Measurements from ENCODE around the gene G3BP1. TPM values are rescaled to one million over a fixed set of nuclear protein-coding genes. Genes with fewer than 3 reads are reported as not detected.

G3BP1 gene
- total RNA-seq, 1 experiment from 2014 or later: 329 TPM

DNA sequence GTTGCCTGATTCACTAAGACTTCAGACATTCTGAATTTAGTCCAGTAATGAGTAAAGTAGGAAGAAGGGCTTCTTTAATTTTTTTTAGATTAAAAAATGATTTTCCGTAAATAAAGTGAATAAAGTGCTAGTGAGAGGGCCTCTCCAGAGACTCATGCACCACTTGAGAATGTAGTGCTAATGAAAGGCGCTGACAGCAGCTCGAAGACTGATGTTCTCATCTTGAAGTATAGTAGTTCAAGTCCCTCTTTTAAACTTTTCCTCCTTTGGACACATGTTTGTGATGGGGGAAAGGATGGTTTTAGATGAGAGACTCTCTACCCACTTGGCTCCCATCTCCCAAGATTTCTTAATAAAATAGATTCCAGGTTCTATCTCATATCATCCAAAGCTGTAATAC, 48.5 kb downstream of the G3BP1 start:
- no peak for DNase-seq
- Mint-ChIP-seq H3K27ac (ENCODE audit: unreplicated experiment) (no peak overlapping the region), H3K27me3 (ENCODE audit: insufficient read depth, unreplicated experiment) (no peaks in the 10 kb centered on the region), H3K4me1 (ENCODE audit: low read depth, unreplicated experiment) (no peaks in the 10 kb centered on the region), H3K36me3 (ENCODE audit: insufficient read depth, unreplicated experiment) (peaks cover 46% of the 10 kb centered on the region), H3K4me3 (ENCODE audit: unreplicated experiment) (no peak overlapping the region), H3K9me3 (ENCODE audit: unreplicated experiment) (no peaks in the 10 kb centered on the region)
- no peak for TF ChIP-seq CTCF (IDR thresholded peaks at IDR 0.05; ENCODE audit: insufficient read depth in 1 of 2, low read depth in 1 of 2, low read length in 1 of 2, severe bottlenecking in 1 of 2, unreplicated experiment in 1 of 2)
- intact Hi-C loops (cut with micrococcal nuclease; ENCODE audit: unreplicated experiment): no loop called here
- H3K4me3 ChIP-seq (ENCODE audit: low read depth, low read length): no peak overlapping the region
- no peaks in the 10 kb centered on the region for H3K27me3 ChIP-seq (replicated peaks; ENCODE audit: control insufficient read depth, insufficient read depth, low read length)
- no peaks in the 10 kb centered on the region for H3K9me3 ChIP-seq
- ChIA-PET POLR2A (no interaction called here), CTCF (no interaction called here)
- H3K36me3 ChIP-seq (ENCODE audit: control insufficient read depth, insufficient read depth, low read length): no peaks in the 10 kb centered on the region; the same call in 1 of the 2 replicates
- no TSS peak for BruUV-seq (replicated peaks)
- no peaks in the 10 kb centered on the region for H3K4me1 ChIP-seq

DNA sequence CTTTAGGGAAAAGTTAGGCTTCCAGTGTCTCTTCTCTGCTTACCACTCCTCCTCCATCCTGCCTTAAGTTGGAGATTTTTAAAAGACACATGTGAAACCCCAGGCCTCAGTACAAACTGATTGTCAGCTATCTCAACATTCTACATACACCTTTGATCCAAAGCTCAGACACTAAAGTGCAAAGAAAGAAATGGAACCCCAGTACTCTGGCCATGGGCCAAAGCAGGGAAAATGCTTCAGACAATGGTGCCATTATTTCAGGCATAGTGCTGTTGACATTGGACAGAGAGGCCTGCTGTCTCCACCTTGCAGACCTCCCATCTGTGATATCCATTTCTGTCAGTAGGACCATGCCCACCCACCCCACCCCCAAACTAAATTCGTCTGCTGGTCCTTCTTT, 49.1 kb downstream of the G3BP1 start:
- no peaks in the 10 kb centered on the region for H3K4me1 ChIP-seq
- no peaks in the 10 kb centered on the region for H3K27me3 Mint-ChIP-seq (ENCODE audit: insufficient read depth, unreplicated experiment)
- no peaks in the 10 kb centered on the region for H3K4me1 Mint-ChIP-seq (ENCODE audit: low read depth, unreplicated experiment)
- ChIA-PET POLR2A (no interaction called here), CTCF (no interaction called here)
- no peak overlapping the region for H3K4me3 ChIP-seq (ENCODE audit: low read depth, low read length)
- no peak overlapping the region for H3K27ac Mint-ChIP-seq (ENCODE audit: unreplicated experiment)
- no peaks in the 10 kb centered on the region; the same call in none of the 2 replicates for H3K36me3 ChIP-seq (ENCODE audit: control insufficient read depth, insufficient read depth, low read length)
- H3K36me3 Mint-ChIP-seq (ENCODE audit: insufficient read depth, unreplicated experiment): peaks cover 46% of the 10 kb centered on the region
- H3K9me3 ChIP-seq: no peaks in the 10 kb centered on the region
- intact Hi-C loops (cut with micrococcal nuclease; ENCODE audit: unreplicated experiment): no loop called here
- H3K27me3 ChIP-seq (replicated peaks; ENCODE audit: control insufficient read depth, insufficient read depth, low read length): no peaks in the 10 kb centered on the region
- TF ChIP-seq CTCF (IDR thresholded peaks at IDR 0.05; ENCODE audit: insufficient read depth in 1 of 2, low read depth in 1 of 2, low read length in 1 of 2, severe bottlenecking in 1 of 2, unreplicated experiment in 1 of 2): no peak
- no peaks in the 10 kb centered on the region for H3K9me3 Mint-ChIP-seq (ENCODE audit: unreplicated experiment)
- BruUV-seq (replicated peaks): no TSS peak
- H3K4me3 Mint-ChIP-seq (ENCODE audit: unreplicated experiment): no peak overlapping the region
- no peak for DNase-seq

- Histone ChIP-seq H3K36me3 (ENCODE audit: control insufficient read depth, insufficient read depth, low read length) (no peaks in the 10 kb centered on the region; the same call in none of the 2 replicates), H3K4me3 (ENCODE audit: low read depth, low read length) (no peak overlapping the region), H3K9me3 (no peaks in the 10 kb centered on the region), H3K27me3 (replicated peaks; ENCODE audit: control insufficient read depth, insufficient read depth, low read length) (no peaks in the 10 kb centered on the region), H3K4me1 (no peaks in the 10 kb centered on the region)
- ChIA-PET CTCF (no interaction called here), POLR2A (no interaction called here)
- no peak for DNase-seq
- intact Hi-C loops (cut with micrococcal nuclease; ENCODE audit: unreplicated experiment): no loop called here
- H3K27me3 Mint-ChIP-seq (ENCODE audit: insufficient read depth, unreplicated experiment): no peaks in the 10 kb centered on the region
- H3K4me1 Mint-ChIP-seq (ENCODE audit: low read depth, unreplicated experiment): no peaks in the 10 kb centered on the region
- no peak for TF ChIP-seq CTCF (IDR thresholded peaks at IDR 0.05; ENCODE audit: insufficient read depth in 1 of 2, low read depth in 1 of 2, low read length in 1 of 2, severe bottlenecking in 1 of 2, unreplicated experiment in 1 of 2)
- H3K36me3 Mint-ChIP-seq (ENCODE audit: insufficient read depth, unreplicated experiment): peaks cover 44% of the 10 kb centered on the region
- BruUV-seq (replicated peaks): no TSS peak
- H3K27ac Mint-ChIP-seq (ENCODE audit: unreplicated experiment): no peak overlapping the region
- H3K4me3 Mint-ChIP-seq (ENCODE audit: unreplicated experiment): no peak overlapping the region
- no peaks in the 10 kb centered on the region for H3K9me3 Mint-ChIP-seq (ENCODE audit: unreplicated experiment)
Measured at GRCh38 chr5:151822141-151822540, 50.4 kb downstream of the G3BP1 start.
